Medulla oblongata (tissue), 1 donor: ENCODE data around the gene CLDN14.
"Not testable (repeated sequence)": the region's sequence is repeated elsewhere in the genome, so short reads cannot be mapped to it uniquely, and the experiment has no call there.

Source experiments
- DNase-seq: peaks from one replicate; pipeline ENCODE4 v3.0.0-alpha.2; 2015; ENCODE audit errors: extremely low spot score

CLDN14 gene

DNA sequence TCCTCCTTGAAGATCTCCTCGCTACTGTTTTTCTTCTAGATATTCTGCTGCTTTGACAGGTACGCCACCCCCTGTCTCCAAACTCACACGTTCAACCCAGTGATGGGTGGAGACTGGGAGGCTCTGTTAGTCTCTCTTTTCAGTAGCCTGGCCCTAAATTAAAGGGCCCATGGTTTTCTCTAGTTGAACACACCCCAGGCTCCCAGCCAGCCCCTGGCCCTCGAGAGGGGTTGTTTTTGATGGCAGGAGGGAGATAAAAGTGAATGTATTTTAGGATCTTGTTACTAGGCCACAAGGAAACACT, 21.6 kb upstream of the CLDN14 start:
- no peak for DNase-seq

DNA sequence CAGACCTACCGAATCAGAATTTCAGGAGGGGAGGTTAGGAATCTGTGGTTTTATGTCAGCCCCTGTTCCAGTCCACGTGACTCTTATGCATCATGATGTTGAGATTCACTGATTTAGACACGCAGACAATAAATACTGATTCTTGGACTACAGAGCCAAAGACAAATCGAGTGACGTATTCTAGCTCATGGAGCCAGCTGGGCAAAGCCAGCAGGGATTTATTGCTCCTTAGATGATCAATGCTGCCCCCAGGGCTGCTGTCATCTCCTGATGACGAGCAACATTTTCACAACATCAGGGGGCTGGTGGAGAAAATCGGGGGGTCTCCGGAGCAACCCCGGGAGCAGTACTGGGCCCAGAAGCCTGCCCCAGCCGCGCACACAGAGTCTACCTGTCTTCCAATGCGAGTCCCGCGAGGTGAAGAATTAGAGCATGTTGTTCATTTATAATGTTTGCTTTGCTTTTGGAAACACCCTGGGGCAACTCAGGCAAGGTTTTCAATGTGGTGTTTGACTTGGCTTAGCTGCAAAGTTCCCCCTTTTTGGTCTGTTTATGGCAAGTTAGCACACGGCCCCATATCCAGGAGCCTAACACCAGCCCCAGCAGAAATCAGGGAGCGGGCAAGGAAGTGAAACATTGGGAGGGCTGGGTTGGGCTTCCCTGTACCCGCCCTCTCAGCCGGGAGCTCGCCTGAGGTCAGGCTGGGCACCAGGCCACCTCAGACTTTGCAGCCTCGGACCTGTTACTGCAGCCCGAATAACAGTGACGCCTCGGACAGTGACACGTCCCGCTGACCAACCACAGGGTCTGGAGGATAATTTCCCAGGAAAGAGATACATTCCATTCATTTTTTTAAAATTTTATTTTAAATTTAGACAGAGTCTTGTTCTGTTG, 19.9 kb upstream of the CLDN14 start:
- no peak for DNase-seq

GRCh38 chr21:36494557-36494956, 14.6 kb upstream of the CLDN14 start:
- DNase-seq, result no peak

DNA sequence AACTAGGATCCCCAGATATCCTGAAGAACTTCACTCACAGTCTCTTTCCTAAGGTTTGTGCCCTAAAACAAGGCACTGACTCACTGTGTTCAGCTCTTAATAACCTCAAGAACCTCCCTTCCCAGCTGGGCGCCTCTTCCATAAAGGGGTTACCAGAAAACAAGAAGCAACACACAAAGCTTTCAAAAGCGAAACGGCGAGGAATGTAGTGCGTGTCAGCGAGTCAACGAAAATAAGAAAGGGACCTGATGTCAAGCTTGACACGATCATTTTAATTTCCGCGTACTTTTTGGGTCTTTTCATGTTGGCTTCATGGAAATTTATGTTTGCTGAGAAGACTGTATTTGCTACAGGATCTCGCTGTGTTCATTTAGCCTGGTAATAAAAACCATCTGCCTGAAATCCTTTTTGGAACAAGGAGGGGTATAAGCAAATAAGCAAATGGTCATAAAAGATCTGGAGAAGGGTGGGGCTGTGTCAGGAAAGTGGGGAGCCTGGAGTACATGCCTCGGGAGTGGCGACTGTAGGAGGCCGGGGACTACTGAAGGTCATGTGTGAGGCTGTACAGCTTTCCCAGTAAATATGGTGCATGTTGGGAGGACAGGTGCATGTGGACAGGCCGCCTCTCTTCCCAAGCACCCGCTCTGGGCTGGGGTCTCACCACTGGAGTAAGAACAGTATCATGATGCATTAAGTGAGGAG, 11.4 kb upstream of the CLDN14 start:
- no peak for DNase-seq

GRCh38 chr21:36489776-36490165, 9.8 kb upstream of the CLDN14 start:
- no peak for DNase-seq

- no peak for DNase-seq
Observed at GRCh38 chr21:36489103-36489775, 9.3 kb upstream of the CLDN14 start.

DNA sequence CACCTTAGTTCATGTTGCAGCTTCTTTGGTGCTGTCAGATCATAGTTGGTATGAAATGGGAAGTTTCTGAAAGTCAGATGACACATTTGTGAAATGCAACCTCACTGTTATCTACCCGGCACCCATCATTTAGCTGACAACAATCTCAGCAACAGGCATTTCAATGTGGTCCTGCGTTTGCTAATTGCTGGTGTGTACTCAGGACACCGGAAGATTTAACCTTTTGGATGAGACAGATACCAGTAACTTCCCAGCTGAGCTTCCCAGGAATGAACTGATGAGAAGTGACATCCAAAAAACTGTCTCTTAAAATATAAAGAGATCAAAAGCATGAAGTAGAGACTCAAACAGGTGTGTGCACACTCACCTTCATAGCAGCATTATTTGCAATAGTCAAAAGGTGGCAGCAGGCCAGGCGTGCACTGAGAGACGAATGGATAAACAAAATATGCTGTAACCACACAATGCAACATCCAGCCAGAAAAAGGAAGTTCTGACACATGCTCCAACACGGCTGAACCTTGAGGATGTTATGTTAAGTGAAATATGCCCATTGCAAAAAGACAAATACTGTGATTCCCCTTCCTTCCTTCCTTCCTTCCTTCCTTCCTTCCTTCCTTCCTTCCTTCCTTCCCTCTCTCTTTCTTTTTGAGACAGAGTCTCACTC, 7.9 kb upstream of the CLDN14 start:
- DNase-seq, result no peak

DNA sequence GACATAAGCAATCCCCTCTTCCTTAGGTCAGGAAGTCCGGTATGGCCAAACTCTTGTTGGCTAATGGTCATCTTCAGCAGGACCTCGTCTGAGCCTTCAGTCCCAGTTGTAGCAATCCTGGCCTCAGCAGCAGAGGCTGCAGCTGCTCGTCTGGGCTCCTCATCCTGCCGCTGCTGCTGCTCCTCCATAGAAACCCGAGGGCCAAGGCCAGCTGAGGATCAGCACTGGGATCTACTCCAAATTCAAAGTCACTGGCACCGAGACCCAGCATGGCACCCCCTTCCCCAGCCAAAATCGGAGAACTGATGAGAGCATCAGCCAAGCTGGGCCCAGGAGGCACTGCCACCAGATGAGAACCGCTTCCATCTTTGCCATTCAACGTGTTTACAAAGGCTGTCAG, 6.3 kb upstream of the CLDN14 start:
- DNase-seq, result no peak

DNA sequence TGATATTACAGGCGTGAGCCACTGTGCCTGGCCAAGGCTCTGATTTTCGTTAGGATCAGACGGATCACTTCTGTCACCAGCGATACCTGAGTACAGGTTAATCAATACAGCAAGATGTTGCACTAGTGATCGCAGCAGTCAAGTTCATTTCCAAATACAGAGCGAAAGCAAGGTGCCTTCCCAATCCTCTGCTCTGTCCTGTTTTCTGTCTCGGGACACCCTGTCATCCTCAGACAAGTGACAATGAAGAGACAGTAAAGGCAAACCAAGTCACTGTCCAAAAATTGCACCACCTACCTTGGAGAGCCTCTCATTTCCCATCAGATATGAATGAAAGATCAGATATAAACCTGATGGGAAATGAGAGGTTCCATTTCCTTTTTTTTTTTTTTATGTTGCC, 5.6 kb upstream of the CLDN14 start:
- DNase-seq, result no peak

DNA sequence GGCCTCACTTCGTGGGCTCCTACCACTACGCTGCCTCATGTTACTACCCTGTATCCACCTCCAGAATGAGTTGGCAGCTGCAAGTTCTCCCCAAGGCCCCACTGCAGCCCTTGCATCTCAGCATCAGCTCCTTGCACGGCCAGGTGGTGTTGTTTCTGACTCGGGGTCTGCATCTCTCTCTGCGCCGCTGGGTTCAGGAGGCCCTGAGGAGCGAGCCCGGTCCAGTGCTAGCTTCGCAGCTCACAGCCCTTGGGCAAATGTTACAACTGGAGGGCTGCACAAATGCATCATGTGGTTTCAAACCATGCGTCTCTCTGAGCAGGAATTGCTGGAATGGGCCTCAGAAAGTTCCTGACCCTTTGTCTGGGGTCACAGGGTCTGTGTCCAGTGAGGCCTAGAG, 3.2 kb upstream of the CLDN14 start:
- no peak for DNase-seq

GRCh38 chr21:36482673-36483072, 2.8 kb upstream of the CLDN14 start:
- DNase-seq, result no peak

GRCh38 chr21:36482181-36482580, 2.3 kb upstream of the CLDN14 start:
- DNase-seq, result no peak

GRCh38 chr21:36481639-36482038, 1.7 kb upstream of the CLDN14 start:
- DNase-seq, result no peak

DNA sequence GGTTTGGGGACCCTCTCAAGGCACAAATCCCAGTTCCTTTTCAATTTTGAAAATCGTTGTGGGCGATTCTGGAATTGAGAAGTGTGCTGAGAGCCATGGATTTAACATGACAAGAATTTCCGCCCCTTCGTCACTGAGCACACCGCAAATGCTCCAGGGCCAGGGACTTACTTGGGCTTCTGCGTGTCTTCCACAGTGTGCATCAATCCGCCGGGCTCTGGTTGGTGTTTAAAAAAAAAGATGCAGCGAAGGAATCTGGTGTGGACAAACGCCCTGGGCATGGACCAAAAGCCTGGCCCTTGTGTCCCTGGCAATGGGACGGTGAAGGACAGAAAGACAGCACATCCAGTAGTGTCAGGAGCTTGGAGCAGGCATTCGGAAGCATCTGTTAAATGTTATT, 696 bp upstream of the CLDN14 start:
- no peak for DNase-seq

GRCh38 chr21:36478941-36479340, 981 bp downstream of the CLDN14 start:
- DNase-seq, result peak; percentile 9

GRCh38 chr21:36478207-36478701, 1.7 kb downstream of the CLDN14 start:
- no peak for DNase-seq

DNA sequence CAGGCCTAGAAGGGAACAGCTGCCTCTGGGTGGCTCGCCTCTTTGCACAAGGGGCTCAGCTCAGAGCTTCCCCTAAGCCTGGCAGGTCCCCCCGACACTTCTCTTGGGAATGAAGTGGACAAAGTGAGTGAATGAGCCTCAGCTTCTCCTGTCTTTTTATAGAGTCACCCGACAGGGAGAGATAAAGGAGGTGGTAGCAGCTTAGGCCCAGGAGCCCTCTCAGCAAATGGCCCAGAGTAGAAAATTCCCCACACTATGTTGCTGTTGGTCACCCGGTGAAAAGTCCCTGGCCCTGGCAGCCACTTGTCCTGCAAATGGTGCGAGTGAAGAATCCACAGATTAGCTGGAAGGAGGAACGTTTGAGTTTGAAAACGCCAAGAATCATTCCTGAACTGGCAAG, 2.4 kb downstream of the CLDN14 start:
- DNase-seq, result no peak

GRCh38 chr21:36477001-36477400, 2.9 kb downstream of the CLDN14 start:
- no peak for DNase-seq

- not testable (repeated sequence) for DNase-seq
Observed at GRCh38 chr21:36476541-36476940, 3.4 kb downstream of the CLDN14 start.

DNA sequence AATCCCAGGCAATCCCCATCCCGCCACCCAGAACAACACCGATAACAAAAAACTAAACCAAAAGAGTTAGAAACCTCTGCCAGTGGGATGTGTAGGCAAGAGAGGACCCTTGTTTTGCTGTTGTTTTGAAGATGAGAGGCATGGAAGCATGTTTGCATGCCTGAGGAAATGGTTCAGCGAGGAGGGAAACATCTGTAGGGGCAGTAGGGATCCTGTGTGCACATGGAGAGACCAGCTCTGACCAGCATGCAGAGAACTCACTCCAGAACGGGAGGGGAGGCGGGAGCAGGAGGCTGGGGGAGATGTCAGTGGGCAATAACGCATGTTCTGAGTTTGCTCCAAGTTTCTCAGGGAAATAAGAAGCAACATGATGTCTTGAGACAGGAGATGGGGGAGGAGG, 5.3 kb downstream of the CLDN14 start:
- DNase-seq, result no peak

DNA sequence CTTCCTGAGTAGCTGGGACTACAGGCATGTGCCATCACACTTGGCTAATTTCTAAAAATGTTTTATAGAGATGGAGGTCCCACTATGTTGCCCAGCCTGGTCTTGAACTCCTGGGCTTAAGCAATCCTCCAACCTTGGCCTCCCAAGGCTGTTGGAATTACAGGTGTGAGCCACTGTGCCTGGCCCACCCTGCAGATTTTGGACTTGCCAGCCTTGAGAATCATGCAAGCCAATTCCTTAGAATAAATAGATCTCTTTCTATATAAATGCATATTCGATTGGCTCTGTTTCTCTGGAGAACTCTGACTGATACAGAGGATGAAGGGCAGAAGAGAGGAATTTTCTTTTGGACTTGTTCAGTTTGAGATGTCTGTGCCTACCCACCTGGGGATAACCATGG, 6.7 kb downstream of the CLDN14 start:
- DNase-seq, result no peak

GRCh38 chr21:36472377-36472776, 7.5 kb downstream of the CLDN14 start:
- DNase-seq, result no peak
